ENCODE results near the gene BMF.

DNA sequence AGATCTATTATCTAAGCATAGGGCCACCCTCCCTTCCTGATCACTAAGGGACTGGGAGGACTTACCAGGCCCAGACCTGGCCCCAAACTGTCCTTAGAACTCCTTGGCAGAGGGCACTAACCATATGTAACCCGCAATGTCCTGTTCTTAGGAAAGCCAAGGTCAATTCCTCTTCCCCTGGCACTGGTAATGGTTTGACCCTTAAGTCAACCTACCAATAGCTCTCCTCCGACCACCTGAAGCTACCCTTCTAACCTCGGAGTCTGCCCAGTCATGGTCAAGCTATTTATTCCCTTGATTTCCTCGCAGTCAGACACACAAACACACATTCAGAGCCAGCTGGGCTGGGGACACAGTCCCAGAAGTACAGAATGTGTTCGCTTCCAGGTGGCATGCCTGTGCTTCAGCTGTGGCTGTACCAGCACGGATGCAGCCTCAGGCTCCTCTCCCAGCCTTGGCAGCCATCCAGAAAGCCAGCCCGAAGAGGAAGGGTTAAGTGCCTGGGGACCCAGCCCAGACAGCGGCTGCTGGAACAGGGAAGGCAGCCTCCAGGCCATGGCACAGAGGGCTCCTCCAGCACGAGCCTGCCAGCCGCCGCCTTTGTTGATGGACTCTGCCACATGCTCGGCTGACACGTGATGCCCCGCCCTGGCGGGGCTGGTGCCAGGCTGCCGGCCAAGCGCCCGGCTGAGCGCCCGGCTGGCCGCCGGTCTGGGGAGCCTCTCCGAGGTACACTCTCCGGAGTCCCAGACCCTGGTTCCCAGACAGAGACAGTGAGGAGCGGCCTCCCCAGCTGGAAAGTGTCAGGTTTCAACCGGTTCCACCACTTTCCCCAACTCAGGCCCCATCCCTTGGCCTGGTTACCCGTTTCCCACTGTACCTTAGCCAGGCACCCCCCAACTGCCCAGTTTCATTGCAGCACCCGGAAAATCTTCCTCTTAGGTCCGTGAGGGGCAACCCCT lies 5.5 kb downstream of the BMF start:
- TF ChIP-seq, protein P1, sequence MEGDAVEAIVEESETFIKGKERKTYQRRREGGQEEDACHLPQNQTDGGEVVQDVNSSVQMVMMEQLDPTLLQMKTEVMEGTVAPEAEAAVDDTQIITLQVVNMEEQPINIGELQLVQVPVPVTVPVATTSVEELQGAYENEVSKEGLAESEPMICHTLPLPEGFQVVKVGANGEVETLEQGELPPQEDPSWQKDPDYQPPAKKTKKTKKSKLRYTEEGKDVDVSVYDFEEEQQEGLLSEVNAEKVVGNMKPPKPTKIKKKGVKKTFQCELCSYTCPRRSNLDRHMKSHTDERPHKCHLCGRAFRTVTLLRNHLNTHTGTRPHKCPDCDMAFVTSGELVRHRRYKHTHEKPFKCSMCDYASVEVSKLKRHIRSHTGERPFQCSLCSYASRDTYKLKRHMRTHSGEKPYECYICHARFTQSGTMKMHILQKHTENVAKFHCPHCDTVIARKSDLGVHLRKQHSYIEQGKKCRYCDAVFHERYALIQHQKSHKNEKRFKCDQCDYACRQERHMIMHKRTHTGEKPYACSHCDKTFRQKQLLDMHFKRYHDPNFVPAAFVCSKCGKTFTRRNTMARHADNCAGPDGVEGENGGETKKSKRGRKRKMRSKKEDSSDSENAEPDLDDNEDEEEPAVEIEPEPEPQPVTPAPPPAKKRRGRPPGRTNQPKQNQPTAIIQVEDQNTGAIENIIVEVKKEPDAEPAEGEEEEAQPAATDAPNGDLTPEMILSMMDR (IDR thresholded peaks at IDR 0.05; ENCODE audit: insufficient read depth, low read length, poor library complexity, severe bottlenecking), result no peak
- no peak for TF ChIP-seq EZH2phosphoT487 (conservative IDR thresholded peaks at IDR 0.05; ENCODE audit: low read length)

Data from SU-DHL-6 (cell line).